DND-41 (cell line): ENCODE results near the gene ESR1.

ENCODE experiments used
- EZH2 ChIP-seq: IDR thresholded peaks from 3 replicates; pipeline ENCODE4 v1.6.1; 2012; ENCODE audit warnings: borderline replicate concordance, low read depth, mild to moderate bottlenecking, moderate library complexity, low read length, inconsistent platforms; ENCODE audit not compliant: severe bottlenecking
- TF ChIP-seq, protein P1 (sequence below): IDR thresholded peaks from 2 replicates; pipeline ENCODE4 v1.5.1; 2012; ENCODE audit warnings: borderline replicate concordance, low read length, moderate library complexity, mild to moderate bottlenecking; ENCODE audit not compliant: poor library complexity, severe bottlenecking; ENCODE audit errors: extremely low read depth

DNA sequence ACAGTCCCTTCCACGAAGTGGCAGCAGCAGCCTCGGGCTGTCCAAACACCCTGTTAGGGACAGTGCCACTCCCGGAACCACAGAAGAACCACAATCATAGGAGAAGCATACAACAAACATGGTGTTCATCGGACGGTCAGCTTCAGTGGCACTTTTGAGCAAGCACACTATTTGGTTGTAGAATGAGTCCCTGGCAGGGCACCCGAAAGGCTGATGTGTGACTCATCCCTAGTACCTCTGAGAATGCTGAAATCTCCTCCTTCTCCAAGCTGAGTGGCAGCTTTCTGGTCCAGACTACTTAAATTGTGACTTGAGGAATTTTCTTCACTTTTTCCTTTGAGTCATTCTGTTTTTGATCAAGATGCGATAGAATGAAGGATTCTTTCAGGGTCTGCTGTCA, 282.5 kb downstream of the ESR1 start:
- TF ChIP-seq, protein P1, sequence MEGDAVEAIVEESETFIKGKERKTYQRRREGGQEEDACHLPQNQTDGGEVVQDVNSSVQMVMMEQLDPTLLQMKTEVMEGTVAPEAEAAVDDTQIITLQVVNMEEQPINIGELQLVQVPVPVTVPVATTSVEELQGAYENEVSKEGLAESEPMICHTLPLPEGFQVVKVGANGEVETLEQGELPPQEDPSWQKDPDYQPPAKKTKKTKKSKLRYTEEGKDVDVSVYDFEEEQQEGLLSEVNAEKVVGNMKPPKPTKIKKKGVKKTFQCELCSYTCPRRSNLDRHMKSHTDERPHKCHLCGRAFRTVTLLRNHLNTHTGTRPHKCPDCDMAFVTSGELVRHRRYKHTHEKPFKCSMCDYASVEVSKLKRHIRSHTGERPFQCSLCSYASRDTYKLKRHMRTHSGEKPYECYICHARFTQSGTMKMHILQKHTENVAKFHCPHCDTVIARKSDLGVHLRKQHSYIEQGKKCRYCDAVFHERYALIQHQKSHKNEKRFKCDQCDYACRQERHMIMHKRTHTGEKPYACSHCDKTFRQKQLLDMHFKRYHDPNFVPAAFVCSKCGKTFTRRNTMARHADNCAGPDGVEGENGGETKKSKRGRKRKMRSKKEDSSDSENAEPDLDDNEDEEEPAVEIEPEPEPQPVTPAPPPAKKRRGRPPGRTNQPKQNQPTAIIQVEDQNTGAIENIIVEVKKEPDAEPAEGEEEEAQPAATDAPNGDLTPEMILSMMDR: no peak
- no peak for TF ChIP-seq EZH2
